Measurements from ENCODE around the gene OXSR1.

Gene OXSR1

GRCh38 chr3:38121451-38121831, 43.9 kb upstream of the OXSR1 start:
- peaks cover 8% of the 10 kb centered on the region; the same call in 1 of the 2 replicates for H4K20me1 ChIP-seq (ENCODE audit: insufficient read depth, low read length)
- H3K27me3 ChIP-seq (ENCODE audit: insufficient read depth, low read length, poor library complexity): no peaks in the 10 kb centered on the region
- no peak for ATAC-seq (ENCODE audit: insufficient read depth, low read depth)
- H3K79me2 ChIP-seq (ENCODE audit: insufficient read depth, low read length): no peaks in the 10 kb centered on the region
- no peak overlapping the region for H3K27ac ChIP-seq (ENCODE audit: low read length)
- DNase-seq: no peak
- no peak overlapping the region for H3K9ac ChIP-seq (ENCODE audit: low read depth, low read length)
- no peaks in the 10 kb centered on the region for H3K4me1 ChIP-seq (ENCODE audit: insufficient read depth, low read length)
- H3K9me3 ChIP-seq (ENCODE audit: insufficient read depth, low read length, severe bottlenecking): no peaks in the 10 kb centered on the region
- no peak for TF ChIP-seq EZH2 (IDR thresholded peaks at IDR 0.05; ENCODE audit: borderline replicate concordance, low read depth, low read length, severe bottlenecking)
- TF ChIP-seq, protein P1, sequence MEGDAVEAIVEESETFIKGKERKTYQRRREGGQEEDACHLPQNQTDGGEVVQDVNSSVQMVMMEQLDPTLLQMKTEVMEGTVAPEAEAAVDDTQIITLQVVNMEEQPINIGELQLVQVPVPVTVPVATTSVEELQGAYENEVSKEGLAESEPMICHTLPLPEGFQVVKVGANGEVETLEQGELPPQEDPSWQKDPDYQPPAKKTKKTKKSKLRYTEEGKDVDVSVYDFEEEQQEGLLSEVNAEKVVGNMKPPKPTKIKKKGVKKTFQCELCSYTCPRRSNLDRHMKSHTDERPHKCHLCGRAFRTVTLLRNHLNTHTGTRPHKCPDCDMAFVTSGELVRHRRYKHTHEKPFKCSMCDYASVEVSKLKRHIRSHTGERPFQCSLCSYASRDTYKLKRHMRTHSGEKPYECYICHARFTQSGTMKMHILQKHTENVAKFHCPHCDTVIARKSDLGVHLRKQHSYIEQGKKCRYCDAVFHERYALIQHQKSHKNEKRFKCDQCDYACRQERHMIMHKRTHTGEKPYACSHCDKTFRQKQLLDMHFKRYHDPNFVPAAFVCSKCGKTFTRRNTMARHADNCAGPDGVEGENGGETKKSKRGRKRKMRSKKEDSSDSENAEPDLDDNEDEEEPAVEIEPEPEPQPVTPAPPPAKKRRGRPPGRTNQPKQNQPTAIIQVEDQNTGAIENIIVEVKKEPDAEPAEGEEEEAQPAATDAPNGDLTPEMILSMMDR (IDR thresholded peaks at IDR 0.05; ENCODE audit: borderline replicate concordance, extremely low read depth, low read length, poor library complexity, severe bottlenecking): no peak
- peaks cover 65% of the 10 kb centered on the region for H3K36me3 ChIP-seq (ENCODE audit: insufficient read depth, low read length)
- no peak overlapping the region for H3K4me2 ChIP-seq (ENCODE audit: insufficient read depth, low read length)
- H3K4me3 ChIP-seq (ENCODE audit: low read depth in 1 of 2, low read length in 2 of 2): no peak overlapping the region
- H2AFZ ChIP-seq (ENCODE audit: low read depth, low read length): no peak overlapping the region

DNA sequence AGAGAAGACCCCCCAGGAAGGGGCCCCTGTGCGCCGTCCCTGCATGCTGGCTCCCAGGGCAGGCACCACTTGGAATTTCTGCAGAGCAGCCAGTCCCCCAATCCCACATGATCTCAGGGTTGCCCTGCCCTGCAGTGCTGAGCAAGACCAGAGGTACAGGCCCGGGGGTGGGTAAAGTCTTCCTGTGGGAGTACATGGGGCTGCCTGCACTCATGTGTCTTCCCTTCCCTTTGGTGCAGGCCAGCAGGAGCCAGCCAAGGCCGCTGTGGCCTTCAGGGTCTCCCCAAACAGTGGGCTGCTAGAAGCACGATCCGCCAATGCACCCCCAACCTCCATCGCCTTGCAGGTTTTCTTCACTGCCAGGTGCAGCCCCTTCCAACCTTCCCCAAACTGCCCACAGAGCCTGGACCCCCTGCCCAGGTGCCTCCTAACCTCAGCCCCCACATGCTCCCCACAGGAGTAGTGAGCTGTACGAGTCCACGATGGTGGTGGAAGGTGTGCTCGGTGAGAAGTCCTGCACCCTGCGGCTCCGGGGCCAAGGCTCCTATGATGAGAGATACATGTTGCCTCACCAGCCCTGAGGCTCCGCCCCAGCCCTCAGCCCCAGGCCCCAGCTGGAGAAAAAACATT, 43.4 kb upstream of the OXSR1 start:
- Histone ChIP-seq H3K4me3 (ENCODE audit: low read depth in 1 of 2, low read length in 2 of 2) (no peak overlapping the region), H3K79me2 (ENCODE audit: insufficient read depth, low read length) (no peaks in the 10 kb centered on the region), H3K4me2 (ENCODE audit: insufficient read depth, low read length) (no peak overlapping the region), H3K9ac (ENCODE audit: low read depth, low read length) (no peak overlapping the region), H4K20me1 (ENCODE audit: insufficient read depth, low read length) (peaks cover 8% of the 10 kb centered on the region; the same call in 1 of the 2 replicates), H3K27ac (ENCODE audit: low read length) (no peak overlapping the region), H2AFZ (ENCODE audit: low read depth, low read length) (no peak overlapping the region), H3K27me3 (ENCODE audit: insufficient read depth, low read length, poor library complexity) (no peaks in the 10 kb centered on the region), H3K9me3 (ENCODE audit: insufficient read depth, low read length, severe bottlenecking) (no peaks in the 10 kb centered on the region), H3K36me3 (ENCODE audit: insufficient read depth, low read length) (peaks cover 70% of the 10 kb centered on the region), H3K4me1 (ENCODE audit: insufficient read depth, low read length) (no peaks in the 10 kb centered on the region)
- ATAC-seq (ENCODE audit: insufficient read depth, low read depth): no peak
- DNase-seq: no peak
- TF ChIP-seq EZH2 (IDR thresholded peaks at IDR 0.05; ENCODE audit: borderline replicate concordance, low read depth, low read length, severe bottlenecking): no peak
- TF ChIP-seq, protein P1 (IDR thresholded peaks at IDR 0.05; ENCODE audit: borderline replicate concordance, extremely low read depth, low read length, poor library complexity, severe bottlenecking): no peak

- no peak for TF ChIP-seq EZH2 (IDR thresholded peaks at IDR 0.05; ENCODE audit: borderline replicate concordance, low read depth, low read length, severe bottlenecking)
- TF ChIP-seq, protein P1 (IDR thresholded peaks at IDR 0.05; ENCODE audit: borderline replicate concordance, extremely low read depth, low read length, poor library complexity, severe bottlenecking): no peak
- Histone ChIP-seq H2AFZ (ENCODE audit: low read depth, low read length) (no peak overlapping the region), H3K4me3 (ENCODE audit: low read depth in 1 of 2, low read length in 2 of 2) (no peak overlapping the region), H3K79me2 (ENCODE audit: insufficient read depth, low read length) (no peaks in the 10 kb centered on the region), H3K4me1 (ENCODE audit: insufficient read depth, low read length) (no peaks in the 10 kb centered on the region), H3K9ac (ENCODE audit: low read depth, low read length) (no peak overlapping the region), H3K4me2 (ENCODE audit: insufficient read depth, low read length) (no peak overlapping the region), H3K36me3 (ENCODE audit: insufficient read depth, low read length) (peaks cover 78% of the 10 kb centered on the region), H3K9me3 (ENCODE audit: insufficient read depth, low read length, severe bottlenecking) (no peaks in the 10 kb centered on the region), H3K27me3 (ENCODE audit: insufficient read depth, low read length, poor library complexity) (no peaks in the 10 kb centered on the region), H4K20me1 (ENCODE audit: insufficient read depth, low read length) (peaks cover 6% of the 10 kb centered on the region; the same call in 1 of the 2 replicates), H3K27ac (ENCODE audit: low read length) (no peak overlapping the region)
- DNase-seq (no peak), ATAC-seq (ENCODE audit: insufficient read depth, low read depth) (no peak)
These were observed 42.5 kb upstream of the OXSR1 start for GRCh38 chr3:38122712-38123290.
